NCI-H2196 treated with DMSO at 0.1 percent for 48 hours (cell line): ENCODE measurements around the gene LENEP.
A peak's percentile ranks its signal among the peaks of the same experiment; 100 is the strongest.

Experiments
- DNase-seq: peaks from one replicate; lab custom pipeline; 2025; ENCODE audit not compliant: unreplicated experiment; lab: John Stamatoyannopoulos, UW

Gene LENEP

GRCh38 chr1:155010211-155010918 is 17.0 kb downstream of the LENEP start:
- no peak for DNase-seq

GRCh38 chr1:155011004-155011416 is 17.6 kb downstream of the LENEP start:
- DNase-seq = no peak

- DNase-seq = no peak
These were observed 18.1 kb downstream of the LENEP start for GRCh38 chr1:155011437-155012025.

- peak; percentile 85 for DNase-seq
These were observed 18.7 kb downstream of the LENEP start for GRCh38 chr1:155012026-155012546.

- DNase-seq = no peak
These were observed 19.6 kb downstream of the LENEP start for GRCh38 chr1:155012776-155013602.

- no peak for DNase-seq
These were observed 20.2 kb downstream of the LENEP start for GRCh38 chr1:155013632-155014031.

- DNase-seq = no peak
These were observed 21.5 kb downstream of the LENEP start for GRCh38 chr1:155014709-155015508.

GRCh38 chr1:155015527-155016230 is 22.3 kb downstream of the LENEP start:
- no peak for DNase-seq

- no peak for DNase-seq
These were observed 22.9 kb downstream of the LENEP start for GRCh38 chr1:155016231-155016831.

GRCh38 chr1:155017041-155017945 is 23.9 kb downstream of the LENEP start:
- peak; percentile 53 for DNase-seq

GRCh38 chr1:155017946-155018316 is 24.5 kb downstream of the LENEP start:
- DNase-seq = no peak

GRCh38 chr1:155018617-155019348 is 25.4 kb downstream of the LENEP start:
- no peak for DNase-seq

- DNase-seq = no peak
These were observed 26.2 kb downstream of the LENEP start for GRCh38 chr1:155019377-155020245.

GRCh38 chr1:155022136-155022926 is 28.9 kb downstream of the LENEP start:
- no peak for DNase-seq

GRCh38 chr1:155022927-155023236 is 29.5 kb downstream of the LENEP start:
- DNase-seq = no peak

GRCh38 chr1:155023627-155024026 is 30.2 kb downstream of the LENEP start:
- no peak for DNase-seq

- no peak for DNase-seq
These were observed 30.9 kb downstream of the LENEP start for GRCh38 chr1:155024315-155024714.
